ENCODE results near the gene SKI. TPM values are rescaled to one million over a fixed set of nuclear protein-coding genes. Genes with fewer than 3 reads are reported as not detected.

SKI gene
- total RNA-seq, 1 donor from 2014 or later = 66.2 TPM

DNA sequence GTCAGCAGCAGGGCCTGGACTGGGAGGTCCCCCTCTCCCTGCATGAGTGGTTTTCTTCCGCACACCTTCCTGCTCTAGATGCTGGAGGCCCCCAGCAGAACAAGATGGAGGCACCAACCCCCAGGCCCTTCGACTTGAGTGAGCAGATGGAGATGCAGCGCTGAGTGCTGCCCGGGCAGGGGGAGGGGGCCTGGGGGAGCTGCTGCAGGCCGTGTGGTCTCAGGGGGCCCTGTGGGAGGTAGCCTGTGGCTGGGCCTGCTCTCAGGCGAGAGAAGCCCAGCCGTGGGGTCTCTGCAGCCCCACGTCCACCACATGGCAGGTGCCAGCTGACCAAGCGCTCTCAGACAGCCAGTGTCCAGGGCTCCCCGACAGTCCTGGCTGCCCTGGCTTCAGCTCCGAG, 32.3 kb upstream of the SKI start:
- TF ChIP-seq EZH2 (IDR thresholded peaks at IDR 0.05; ENCODE audit: insufficient read depth, low read length) = no peak
- TF ChIP-seq, protein P1, sequence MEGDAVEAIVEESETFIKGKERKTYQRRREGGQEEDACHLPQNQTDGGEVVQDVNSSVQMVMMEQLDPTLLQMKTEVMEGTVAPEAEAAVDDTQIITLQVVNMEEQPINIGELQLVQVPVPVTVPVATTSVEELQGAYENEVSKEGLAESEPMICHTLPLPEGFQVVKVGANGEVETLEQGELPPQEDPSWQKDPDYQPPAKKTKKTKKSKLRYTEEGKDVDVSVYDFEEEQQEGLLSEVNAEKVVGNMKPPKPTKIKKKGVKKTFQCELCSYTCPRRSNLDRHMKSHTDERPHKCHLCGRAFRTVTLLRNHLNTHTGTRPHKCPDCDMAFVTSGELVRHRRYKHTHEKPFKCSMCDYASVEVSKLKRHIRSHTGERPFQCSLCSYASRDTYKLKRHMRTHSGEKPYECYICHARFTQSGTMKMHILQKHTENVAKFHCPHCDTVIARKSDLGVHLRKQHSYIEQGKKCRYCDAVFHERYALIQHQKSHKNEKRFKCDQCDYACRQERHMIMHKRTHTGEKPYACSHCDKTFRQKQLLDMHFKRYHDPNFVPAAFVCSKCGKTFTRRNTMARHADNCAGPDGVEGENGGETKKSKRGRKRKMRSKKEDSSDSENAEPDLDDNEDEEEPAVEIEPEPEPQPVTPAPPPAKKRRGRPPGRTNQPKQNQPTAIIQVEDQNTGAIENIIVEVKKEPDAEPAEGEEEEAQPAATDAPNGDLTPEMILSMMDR (IDR thresholded peaks at IDR 0.05; ENCODE audit: insufficient read depth, low read depth, low read length) = no peak

GRCh38 chr1:2196901-2197638, 31.0 kb upstream of the SKI start:
- peaks cover 23% of the 10 kb centered on the region for H3K79me2 ChIP-seq (ENCODE audit: insufficient read depth, low read length)
- H3K9ac ChIP-seq (ENCODE audit: low read length) = no peak overlapping the region
- H3K9me3 ChIP-seq (ENCODE audit: insufficient read depth, low read depth, low read length) = no peaks in the 10 kb centered on the region
- DNase-seq (ENCODE audit: low read depth) (no peak), FAIRE-seq (no peak)
- TF ChIP-seq, protein P1 (IDR thresholded peaks at IDR 0.05; ENCODE audit: insufficient read depth, low read depth, low read length) = no peak
- Mint-ChIP-seq H3K4me1 (ENCODE audit: low read depth, unreplicated experiment) (peaks cover 4% of the 10 kb centered on the region), H3K27ac (ENCODE audit: unreplicated experiment) (no peak overlapping the region), H3K9me3 (ENCODE audit: unreplicated experiment) (no peaks in the 10 kb centered on the region), H3K36me3 (ENCODE audit: low read depth, unreplicated experiment) (no peaks in the 10 kb centered on the region), H3K4me3 (ENCODE audit: unreplicated experiment) (no peak overlapping the region), H3K27me3 (ENCODE audit: low read depth, unreplicated experiment) (no peaks in the 10 kb centered on the region)
- H3K4me3 ChIP-seq (ENCODE audit: insufficient read depth, low read depth, low read length) = no peak overlapping the region
- H3K27ac ChIP-seq (ENCODE audit: low read depth, low read length) = no peak overlapping the region
- H3K4me2 ChIP-seq (ENCODE audit: low read length) = no peak overlapping the region
- no peak overlapping the region for H2AFZ ChIP-seq (ENCODE audit: low read depth, low read length)
- no peaks in the 10 kb centered on the region for H3K36me3 ChIP-seq (ENCODE audit: insufficient read depth, low read length)
- H3K4me1 ChIP-seq (ENCODE audit: insufficient read depth, low read length) = peaks cover 19% of the 10 kb centered on the region
- H4K20me1 ChIP-seq (ENCODE audit: insufficient read depth, low read length) = no peaks in the 10 kb centered on the region
- no peaks in the 10 kb centered on the region for H3K27me3 ChIP-seq (ENCODE audit: insufficient read depth, low read length)

More for the DNA sequence above, 32.3 kb upstream of the SKI start:
- FAIRE-seq (no peak), DNase-seq (ENCODE audit: low read depth) (no peak)
- Mint-ChIP-seq H3K27ac (ENCODE audit: unreplicated experiment) (no peak overlapping the region), H3K4me3 (ENCODE audit: unreplicated experiment) (no peak overlapping the region), H3K27me3 (ENCODE audit: low read depth, unreplicated experiment) (no peaks in the 10 kb centered on the region), H3K4me1 (ENCODE audit: low read depth, unreplicated experiment) (peaks cover 5% of the 10 kb centered on the region), H3K9me3 (ENCODE audit: unreplicated experiment) (no peaks in the 10 kb centered on the region), H3K36me3 (ENCODE audit: low read depth, unreplicated experiment) (no peaks in the 10 kb centered on the region)
- no peak overlapping the region for H3K9ac ChIP-seq (ENCODE audit: low read length)
- no peak overlapping the region for H3K4me2 ChIP-seq (ENCODE audit: low read length)
- no peak overlapping the region for H2AFZ ChIP-seq (ENCODE audit: low read depth, low read length)
- peaks cover 20% of the 10 kb centered on the region for H3K4me1 ChIP-seq (ENCODE audit: insufficient read depth, low read length)
- H3K27me3 ChIP-seq (ENCODE audit: insufficient read depth, low read length) = no peaks in the 10 kb centered on the region
- no peaks in the 10 kb centered on the region for H3K9me3 ChIP-seq (ENCODE audit: insufficient read depth, low read depth, low read length)
- no peaks in the 10 kb centered on the region for H3K36me3 ChIP-seq (ENCODE audit: insufficient read depth, low read length)
- H3K79me2 ChIP-seq (ENCODE audit: insufficient read depth, low read length) = peaks cover 33% of the 10 kb centered on the region
- no peak overlapping the region for H3K4me3 ChIP-seq (ENCODE audit: insufficient read depth, low read depth, low read length)
- H3K27ac ChIP-seq (ENCODE audit: low read depth, low read length) = no peak overlapping the region
- peaks cover 8% of the 10 kb centered on the region for H4K20me1 ChIP-seq (ENCODE audit: insufficient read depth, low read length)

GRCh38 chr1:2197707-2198165, 30.4 kb upstream of the SKI start:
- H3K9ac ChIP-seq (ENCODE audit: low read length) = no peak overlapping the region
- Mint-ChIP-seq H3K4me1 (ENCODE audit: low read depth, unreplicated experiment) (peaks cover 4% of the 10 kb centered on the region), H3K27ac (ENCODE audit: unreplicated experiment) (no peak overlapping the region), H3K4me3 (ENCODE audit: unreplicated experiment) (peak overlapping the region; percentile 64), H3K27me3 (ENCODE audit: low read depth, unreplicated experiment) (no peaks in the 10 kb centered on the region), H3K9me3 (ENCODE audit: unreplicated experiment) (no peaks in the 10 kb centered on the region), H3K36me3 (ENCODE audit: low read depth, unreplicated experiment) (no peaks in the 10 kb centered on the region)
- DNase-seq (ENCODE audit: low read depth) = no peak
- no peak for TF ChIP-seq EZH2 (IDR thresholded peaks at IDR 0.05; ENCODE audit: insufficient read depth, low read length)
- TF ChIP-seq, protein P1 (IDR thresholded peaks at IDR 0.05; ENCODE audit: insufficient read depth, low read depth, low read length) = no peak
- H3K4me2 ChIP-seq (ENCODE audit: low read length) = no peak overlapping the region
- H3K4me3 ChIP-seq (ENCODE audit: insufficient read depth, low read depth, low read length) = no peak overlapping the region
- H3K9me3 ChIP-seq (ENCODE audit: insufficient read depth, low read depth, low read length) = no peaks in the 10 kb centered on the region
- peaks cover 17% of the 10 kb centered on the region for H3K4me1 ChIP-seq (ENCODE audit: insufficient read depth, low read length)
- no peak overlapping the region for H3K27ac ChIP-seq (ENCODE audit: low read depth, low read length)
- H4K20me1 ChIP-seq (ENCODE audit: insufficient read depth, low read length) = no peaks in the 10 kb centered on the region
- FAIRE-seq = no peak
- H3K79me2 ChIP-seq (ENCODE audit: insufficient read depth, low read length) = peaks cover 16% of the 10 kb centered on the region
- no peak overlapping the region for H2AFZ ChIP-seq (ENCODE audit: low read depth, low read length)
- H3K36me3 ChIP-seq (ENCODE audit: insufficient read depth, low read length) = no peaks in the 10 kb centered on the region
- H3K27me3 ChIP-seq (ENCODE audit: insufficient read depth, low read length) = no peaks in the 10 kb centered on the region

Measured in astrocyte (in vitro differentiated cells and primary cell).